ENCODE measurements around the gene LHX3.

The LHX3 gene

DNA sequence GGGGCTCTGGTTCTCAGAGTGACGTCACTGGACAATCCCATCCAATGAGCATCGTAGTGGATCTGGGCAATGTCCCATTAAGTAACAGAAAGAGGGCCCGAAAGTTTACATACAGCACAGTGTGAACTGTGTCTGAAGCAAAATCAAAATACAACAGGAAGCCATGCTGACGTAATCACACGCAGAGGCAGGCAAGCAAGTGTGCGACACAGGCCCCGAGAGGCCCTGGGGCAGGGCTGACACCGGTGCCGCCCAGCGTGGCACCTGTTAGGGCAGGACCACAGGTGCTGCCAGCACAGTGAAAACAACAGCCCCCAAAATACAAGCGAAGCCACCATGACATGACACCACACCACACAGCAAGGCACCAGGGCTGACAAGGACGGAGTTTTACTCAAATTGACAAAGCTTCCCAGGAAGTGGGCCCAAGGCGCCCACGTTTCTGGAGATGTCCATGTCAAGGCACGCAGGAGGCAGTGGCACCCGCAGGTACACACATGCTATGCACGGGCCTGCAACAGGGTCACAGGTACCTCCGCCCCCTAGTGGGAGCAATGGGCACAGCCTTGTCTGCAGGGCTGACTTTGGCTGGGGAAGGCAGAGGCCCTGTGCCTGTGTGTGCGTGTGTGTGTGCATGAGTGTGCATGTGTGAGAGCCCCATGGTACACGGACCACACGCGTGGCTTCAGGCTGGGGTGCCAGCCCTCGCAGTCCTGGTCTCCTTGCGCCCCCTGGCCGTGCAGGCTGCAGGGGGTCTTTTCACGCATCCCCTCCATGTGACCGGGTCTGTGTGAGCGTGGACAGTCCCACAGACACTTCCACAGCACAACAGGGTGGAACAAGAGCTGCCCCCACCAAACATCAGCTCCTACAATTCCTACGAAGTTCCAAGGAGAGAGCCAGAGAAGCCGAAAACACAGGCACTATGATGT is 21.1 kb upstream of the LHX3 start:
- DNase-seq, result peak; percentile 65

DNA sequence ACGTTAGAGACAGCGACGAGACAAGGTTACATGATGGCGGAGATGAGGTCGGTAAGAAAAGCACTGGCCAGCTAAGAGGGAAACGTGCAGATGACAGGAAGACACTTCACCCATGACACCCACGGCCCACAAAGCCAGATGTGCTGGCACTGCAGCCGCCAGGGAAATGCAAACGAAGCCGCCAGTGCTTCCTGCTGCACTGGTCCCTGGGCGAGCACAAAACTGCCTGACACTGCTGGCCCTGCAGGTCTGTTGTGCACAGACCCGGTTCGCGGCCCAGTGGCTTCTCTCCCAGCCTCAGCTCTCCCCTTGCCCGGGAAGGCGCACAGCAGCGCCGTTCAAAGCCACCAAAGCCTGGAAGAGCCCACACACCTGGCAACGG is 20.4 kb upstream of the LHX3 start:
- peak; percentile 36 for DNase-seq

DNA sequence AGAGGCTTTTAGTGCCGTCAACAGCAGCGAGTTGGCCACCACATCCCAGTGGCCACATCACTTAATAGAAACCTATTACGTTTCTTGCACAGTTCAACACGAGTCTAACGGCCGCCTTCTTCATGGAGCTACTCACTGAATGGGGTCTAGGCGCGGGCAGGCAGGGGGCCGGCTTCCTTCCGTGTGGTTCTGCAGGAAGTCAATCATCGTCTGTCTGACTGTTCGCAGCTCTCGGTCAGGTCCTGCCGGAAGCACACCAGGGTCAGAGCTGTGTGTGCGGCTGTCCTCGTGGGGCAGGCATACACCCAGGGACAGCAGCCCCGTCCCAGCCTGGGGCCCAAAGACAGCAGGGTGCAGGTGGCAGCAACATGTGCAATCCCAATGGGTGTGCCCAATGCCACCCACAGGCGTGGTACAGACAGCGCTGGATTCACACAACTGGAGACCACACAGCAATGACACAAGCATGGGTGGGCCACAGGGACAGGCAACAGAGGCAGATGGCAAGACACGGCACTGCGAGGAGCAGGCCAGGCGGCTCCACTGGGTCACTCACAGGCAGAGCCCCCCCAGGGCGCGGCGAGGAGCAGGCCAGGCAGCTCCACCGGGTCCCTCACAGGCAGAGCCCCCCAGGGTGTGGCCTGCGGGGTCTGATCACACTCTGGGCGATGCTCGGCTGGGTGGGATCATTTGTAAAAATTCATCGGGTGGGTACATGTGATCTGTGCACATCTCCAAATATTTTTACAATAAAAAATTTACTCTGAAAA is 19.1 kb upstream of the LHX3 start:
- DNase-seq, result no peak

DNA sequence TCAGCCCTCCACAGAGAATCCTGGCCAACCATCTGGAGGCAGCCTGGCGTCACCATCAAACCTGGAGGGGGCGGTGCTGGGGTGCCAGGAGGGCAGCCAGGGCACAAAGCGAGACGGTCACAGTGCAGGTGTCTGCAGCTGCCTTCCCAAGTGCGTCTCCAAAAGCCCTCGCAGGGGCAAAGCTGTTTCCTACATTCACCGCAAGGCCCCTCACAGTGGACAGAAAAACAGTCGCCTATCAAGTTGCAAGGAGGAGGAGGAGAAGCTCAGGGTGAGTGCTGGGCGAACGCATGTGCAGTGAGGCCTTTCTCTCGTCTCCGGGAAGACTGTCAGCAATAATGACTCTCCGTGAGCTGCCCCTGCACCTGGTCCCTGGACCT is 18.0 kb upstream of the LHX3 start:
- no peak for DNase-seq

DNA sequence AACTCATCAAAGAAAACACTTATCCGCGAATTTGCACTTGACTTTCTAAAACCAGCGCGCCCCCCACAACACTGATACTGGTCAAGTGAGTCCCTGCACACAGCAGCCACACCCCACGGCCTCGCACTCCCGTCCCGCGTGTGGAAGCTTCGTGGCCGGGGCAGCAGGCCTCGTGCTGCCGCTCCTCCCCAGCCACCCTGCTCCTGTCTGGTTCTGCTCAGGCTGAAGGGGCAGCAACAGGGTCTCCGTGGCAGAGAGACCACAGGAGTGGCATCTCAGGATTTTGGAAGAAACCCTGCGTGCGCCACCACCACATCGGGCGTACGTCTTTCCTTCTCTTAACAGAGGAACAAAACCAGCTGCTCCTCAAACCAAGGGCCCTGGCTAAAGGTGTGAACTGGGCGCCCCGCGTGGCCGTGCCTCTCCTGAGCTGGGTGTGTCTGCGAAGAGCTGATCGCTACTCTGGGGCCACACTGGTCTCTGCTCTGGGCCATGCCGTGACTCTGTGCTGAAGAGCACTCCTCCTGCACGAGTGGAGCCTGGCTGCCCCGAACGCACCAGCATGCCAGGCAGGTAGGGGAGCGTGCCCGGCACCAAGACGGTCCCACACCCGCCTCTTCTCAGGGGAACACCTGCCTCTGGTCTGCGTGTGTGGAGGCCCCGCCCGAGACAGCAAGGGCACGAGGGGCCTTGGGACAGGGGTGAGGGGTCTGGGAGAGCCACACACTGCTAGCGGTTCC is 17.4 kb upstream of the LHX3 start:
- no peak for DNase-seq

DNA sequence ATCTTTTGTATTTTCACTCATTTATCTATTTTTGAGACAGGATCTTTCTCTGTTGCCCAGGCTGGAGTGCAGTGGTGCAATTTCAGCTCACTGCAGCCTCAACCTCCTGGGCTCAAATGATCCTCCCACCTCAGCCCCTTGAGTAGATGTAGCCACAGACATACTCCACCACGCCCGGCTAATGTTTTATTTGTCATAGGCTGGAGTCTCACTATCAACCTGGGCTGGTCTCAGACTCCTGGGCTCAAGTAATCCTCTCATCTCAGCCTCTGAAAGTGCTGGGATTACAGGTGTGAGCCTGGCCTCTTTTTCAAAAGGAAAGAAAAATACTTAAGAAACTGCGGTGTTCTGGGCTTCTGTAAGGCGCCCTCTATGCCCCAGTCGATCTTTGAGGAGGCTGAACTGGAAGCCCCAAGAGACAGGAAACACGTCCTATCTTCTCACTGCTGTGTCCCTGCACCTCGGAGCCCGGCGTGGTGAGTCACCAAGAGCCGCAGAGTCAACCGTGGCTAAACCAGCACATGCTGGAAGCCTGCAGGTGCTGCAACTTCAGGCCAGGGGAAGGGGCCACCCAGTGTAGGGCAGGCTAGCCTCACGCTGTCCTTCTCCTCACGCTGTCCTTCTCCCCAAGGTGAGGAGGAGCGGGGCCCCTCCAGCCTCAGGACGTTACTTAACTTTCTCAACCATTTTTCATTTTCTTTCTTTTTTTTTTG is 15.2 kb upstream of the LHX3 start:
- peak; percentile 35 for DNase-seq

DNA sequence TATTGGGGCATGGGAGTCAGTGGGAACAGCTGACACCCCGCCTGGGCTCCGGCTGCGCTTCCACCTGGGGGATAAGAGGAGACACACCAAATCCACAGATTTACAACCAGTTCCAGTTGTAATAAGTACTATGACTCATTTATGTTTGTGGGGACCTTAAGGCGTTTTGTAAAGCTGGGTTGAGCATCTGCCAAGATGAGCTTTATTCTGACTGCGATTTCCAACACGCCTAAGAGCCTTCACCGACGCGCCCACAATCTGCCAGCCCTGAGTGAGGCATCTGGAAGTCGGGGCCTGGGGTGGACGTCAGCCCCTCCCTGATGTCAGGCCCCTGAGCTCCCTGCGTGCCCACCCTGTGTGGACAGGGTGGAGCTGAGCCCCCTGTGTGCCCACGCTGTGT is 14.3 kb upstream of the LHX3 start:
- DNase-seq, result no peak

DNA sequence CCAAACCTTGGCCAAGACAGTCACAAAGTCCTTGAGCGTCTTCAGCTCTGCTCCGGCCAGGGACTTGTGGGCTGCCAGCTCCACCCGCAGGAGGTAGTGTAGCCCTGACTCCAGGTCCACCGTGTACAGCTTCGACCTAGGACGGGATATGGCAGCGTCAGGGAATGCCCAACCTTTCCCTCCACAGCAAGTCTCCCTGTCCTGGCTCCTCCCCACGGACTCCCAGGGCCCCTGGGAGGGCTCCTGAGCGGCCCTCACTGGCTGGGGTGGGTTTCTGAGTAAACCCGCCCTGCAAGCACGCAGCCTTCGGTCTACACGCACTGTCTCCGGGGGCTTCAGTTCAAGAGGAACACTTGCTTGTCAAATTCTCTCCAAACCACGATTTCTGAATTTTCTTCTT is 13.7 kb upstream of the LHX3 start:
- no peak for DNase-seq

DNA sequence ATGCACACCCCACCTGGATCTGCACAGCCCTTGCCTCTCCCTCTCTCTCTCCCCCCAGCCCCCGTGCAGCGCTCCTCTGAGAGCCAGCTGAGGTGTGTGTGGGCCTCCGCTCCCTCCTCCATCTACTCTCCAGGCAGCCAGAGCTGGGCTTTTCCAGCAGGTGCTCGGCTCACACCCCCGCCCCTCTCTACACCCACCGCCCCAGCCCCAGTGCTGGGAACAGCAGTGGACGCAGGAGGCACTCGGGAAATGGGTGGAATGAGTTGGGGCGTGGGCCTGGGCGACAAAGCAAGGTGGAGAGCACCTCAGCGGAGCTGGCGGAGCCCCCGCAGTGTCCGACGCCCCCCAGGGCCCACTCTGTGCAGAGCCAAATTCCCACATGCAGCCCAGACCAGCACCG is 13.3 kb upstream of the LHX3 start:
- no peak for DNase-seq

DNA sequence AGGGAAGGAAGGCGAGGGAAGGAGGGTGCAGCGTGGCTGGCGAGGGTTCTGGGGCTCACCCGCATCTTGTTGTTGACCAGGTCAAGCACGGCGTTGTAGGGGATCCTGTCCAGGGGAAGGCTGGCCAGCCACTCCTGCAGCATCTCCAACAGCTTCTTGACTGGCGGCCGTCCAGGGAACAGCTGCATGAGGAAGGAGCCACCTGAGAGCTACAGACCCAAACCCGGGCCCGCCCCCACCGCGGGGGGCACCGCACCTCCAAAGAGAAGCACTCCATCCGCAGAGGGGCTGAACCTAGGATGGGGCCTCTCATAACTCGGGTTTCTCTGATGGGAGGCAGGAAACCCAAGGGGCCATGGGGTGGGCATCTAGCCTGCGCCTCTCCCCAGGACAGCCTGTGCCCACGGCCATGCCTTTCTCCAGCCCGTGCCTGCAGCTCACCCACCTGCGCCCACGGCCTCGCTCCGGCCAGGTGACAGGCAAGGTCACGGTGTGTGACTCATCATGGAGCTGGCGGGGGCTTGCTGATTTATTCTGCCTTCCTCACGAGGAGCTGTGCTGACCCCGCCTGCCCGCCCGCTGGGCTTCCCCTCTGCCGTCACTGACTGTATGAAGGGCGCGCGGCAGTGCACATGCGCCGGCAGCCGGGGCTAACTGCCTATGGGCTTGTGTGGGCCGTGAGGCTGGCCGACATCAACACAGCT is 11.8 kb upstream of the LHX3 start:
- DNase-seq, result no peak

DNA sequence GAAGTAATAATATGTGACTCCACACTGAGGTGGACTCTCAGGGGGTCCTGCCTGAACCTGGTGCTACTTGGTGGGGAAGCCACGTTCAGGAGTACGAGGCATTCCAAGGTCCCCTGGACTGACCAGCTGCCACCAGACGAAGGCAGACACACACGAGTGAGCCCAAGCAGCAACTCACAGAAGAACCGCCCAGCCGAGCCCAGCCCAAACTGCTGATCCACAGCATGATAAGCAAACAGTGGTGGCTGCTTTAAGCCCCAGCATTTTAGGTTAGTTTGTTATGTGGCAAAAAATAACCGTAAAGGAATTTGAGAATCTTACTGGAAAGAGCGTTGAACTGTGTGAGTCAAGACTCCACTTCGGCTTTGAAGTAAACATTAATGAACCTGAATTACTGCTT is 8.8 kb upstream of the LHX3 start:
- no peak for DNase-seq

DNA sequence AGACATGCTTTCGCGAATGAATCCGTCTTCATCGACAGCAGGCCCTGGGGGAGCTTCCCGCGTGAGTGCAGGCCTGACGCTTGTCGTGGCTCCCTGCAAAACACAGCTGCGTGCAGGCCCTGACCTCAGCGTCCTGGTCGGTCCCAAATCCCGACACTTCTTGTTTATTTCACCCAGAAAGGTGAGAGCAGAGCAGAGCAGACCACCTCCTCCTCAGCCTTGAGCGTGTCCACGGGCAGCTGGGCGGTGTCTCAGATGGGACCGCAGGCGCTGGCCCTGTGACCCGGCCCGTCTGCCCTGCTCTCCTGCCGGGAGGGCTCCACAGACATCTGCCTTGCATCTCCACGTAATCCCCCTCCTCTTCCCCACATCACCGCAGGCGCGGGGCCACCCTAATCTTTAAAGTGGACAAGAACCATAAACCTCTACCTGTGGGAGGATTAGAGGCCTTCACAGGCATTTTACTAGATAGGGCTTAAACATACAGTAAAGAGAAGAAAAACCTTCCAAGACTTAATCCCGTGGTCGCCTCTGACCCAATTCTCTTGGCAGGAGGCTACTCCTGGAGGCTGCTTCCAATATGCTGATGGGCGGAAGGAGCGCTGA is 7.5 kb upstream of the LHX3 start:
- DNase-seq, result no peak

DNA sequence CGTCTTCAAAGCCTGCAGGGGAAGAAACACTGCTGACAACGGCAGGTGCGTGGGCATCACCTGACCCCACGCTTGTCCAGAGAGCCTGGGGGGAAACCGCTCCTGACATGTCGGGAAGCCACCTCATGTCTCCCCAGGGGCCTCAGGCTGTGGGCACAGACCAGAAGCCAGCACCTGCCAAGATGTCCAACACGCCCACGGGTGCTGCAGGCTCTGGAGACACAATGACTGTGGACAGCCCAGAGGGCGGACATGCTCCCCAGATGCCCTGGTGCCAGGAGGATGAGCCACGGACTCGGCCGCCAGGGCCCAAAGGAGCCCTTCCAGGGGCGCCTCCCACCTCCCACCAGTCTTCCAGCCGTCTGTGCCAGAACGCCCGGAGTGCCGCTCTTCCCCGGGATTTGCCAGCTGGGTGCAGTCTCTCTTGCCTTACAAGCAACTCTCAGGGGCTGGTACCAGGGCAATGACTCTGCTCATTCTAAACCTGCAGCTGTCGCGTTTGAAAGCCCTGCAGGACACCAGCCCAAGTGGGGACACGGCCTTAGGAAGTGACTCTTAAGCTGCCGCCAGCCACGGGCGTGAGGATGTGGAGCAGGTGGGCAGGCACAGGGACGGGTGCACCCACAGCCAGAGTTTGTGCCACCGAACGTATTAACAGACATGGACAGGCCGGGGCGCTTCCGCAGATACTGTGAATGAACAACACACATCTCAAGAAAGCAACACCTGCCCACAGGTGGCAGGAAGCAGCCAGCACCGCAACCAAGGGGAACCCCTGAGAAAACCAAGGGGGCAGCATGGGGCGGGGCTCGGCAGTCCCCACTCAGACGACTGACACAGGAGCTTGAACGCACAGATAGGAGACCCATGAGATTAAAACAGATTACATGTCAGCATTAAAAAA is 6.8 kb upstream of the LHX3 start:
- no peak for DNase-seq

DNA sequence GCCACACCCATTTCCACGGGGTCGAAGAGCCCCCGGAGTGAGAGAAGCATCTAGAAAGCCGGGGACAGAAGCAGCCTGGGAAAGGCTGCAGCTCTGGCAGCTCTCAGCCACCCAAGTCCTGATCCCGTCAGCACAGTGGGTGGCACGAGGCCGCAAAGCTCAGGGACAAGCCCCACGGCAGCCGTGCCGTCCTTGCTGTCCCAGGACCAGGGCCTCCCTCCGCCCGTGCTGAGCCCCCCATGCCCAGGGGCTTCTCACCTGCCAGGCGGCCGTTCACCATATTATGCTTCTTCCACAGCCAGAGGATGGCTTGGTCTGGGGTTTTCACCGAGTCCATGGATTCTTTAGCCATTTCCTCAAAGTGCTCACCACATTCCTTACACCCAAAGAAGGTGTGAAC is 6.1 kb upstream of the LHX3 start:
- DNase-seq, result no peak

DNA sequence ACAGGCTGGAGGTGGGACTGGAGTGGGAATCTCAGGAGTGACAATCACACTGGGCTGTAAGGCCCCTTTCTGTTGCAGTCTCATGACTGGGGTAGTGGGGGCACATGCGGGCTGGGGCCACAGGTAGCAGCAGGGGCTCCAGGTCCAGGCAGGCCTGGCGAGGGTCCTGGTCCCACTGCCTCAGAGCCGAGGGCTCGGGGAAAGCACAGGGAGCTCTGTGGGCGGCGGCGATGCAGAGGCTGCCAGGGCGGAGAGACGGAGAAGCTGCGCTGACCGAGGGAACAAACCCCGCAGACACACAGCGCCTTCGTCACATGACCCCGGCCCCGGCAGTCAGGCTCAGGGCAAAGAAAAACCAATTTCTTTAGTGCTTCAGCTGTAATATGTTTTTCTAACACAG is 5.3 kb upstream of the LHX3 start:
- no peak for DNase-seq

DNA sequence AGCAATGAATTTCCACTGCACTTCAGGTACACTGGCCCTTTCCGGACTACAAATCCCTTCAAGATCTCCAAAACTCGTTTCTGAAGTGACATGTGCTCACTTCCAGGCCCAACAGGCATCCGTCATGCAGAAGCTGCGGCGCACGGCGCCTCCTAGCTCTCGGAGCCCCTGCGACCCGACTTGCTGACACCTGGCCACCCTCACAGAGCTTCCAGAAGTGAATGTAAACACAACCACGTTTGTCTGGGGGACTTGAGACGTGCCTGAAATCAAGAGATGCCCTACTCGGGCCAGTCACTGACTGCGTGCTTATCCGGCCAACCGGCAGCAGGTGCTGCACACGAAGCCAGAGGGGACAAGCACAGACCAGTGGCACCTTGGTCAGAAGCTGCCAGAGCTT is 4.9 kb upstream of the LHX3 start:
- DNase-seq, result no peak

DNA sequence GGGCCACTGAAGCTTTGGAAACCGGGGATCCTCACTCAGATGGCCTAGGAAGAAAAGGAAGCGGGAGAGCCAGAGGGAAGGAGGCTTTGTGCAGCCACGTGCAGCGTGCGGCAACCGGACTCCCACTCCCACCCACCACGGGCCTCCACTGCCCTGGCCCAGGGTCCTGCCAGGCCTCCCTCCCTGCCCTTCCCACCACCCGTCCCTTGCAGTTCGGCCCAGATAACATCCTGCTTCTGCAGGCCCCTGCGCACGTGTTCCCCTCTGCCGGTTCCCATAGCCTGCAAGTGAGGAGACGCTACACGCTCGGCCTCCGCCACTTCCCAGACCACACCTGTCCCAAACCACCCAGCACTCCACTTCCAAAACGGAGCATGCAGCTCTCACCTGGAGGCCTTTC is 4.3 kb upstream of the LHX3 start:
- DNase-seq, result no peak

DNA sequence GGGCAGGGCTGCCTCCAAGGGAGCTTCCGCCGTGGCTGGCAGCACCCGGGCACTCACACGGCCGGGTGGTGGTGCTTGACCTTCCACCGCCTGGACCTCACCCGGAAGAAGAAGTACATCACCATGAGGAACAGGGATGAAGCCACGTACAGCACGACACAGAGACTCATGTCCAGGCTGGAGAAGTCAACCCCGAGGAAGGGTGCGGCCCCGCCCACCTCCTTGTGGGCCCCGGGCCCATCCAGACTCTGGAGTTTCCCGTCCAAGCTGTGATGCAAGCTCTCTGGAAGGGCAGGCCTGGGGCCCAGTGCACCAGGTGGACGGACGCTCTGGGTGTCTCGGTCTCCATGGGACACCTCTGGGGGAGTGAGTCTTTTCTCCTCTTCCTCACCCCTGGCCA is 3.7 kb upstream of the LHX3 start:
- DNase-seq, result no peak

DNA sequence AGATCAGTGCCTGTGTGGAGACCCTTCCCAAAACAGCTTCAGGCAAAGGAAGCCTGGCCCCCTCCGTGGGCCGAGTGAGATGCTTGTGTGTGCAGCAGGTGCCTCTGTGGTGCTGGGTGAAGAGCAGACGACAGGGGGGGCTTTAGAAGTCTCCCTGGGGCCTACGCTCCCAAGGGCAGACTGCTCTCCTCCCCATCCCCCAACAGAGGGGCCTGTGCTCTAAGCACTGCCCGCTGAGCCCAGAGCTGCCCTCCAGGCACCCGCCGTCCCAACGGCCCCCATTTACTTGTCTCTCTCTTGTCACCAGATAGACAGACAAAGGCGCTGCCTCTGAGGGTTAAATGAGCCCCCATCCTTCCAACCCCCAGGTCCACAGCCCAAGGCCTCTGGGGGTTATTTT is 2.7 kb upstream of the LHX3 start:
- DNase-seq, result no peak

DNA sequence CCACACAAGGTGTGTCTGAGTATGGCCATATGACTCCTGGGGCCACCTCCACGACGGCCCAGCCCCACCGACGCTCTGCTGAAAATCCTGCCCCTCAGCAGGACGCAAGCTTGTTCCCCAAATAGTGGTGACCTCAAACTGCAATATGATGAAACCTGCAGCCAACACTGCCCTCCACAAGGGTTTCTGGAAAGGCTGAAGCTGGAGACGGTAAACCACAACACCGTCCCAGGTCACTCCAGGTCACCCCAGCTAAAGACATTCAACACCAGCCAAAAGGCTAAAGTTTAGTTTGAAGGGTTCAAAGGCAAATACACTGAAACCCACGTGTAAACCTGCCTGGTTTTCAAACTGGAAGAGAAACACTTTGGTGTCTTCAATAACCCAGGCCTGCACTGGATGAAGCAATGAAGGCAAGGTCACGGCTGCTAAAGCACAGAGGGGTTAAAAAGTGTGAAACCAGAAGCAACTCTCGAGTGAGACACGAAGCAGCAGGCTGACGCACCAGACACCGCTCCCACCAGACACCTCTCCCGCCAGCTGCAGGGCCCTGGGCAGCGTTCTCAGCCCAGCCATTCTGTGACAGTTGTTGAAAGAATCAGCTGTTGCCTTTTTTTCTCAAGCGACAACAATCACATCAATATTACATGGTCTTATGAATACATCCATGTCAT is 1.8 kb upstream of the LHX3 start:
- no peak for DNase-seq
